ENCODE results near the gene NAA35. TPM values are rescaled to one million over a fixed set of nuclear protein-coding genes. Genes with fewer than 3 reads are reported as not detected.

Gene NAA35
- total and polyA plus RNA-seq, 2 of the 8 experiments (the other 6 are each of a cell fraction or from before 2014, with no cell fraction given), result 12.9 to 35.2 TPM

GRCh38 chr9:86041311-86041741, 100.4 kb downstream of the NAA35 start (continued):
- TF ChIP-seq TEAD4 (IDR thresholded peaks at IDR 0.05; ENCODE audit: low read depth, low read length), result no peak
- no peak for TF ChIP-seq CBX8 (IDR thresholded peaks at IDR 0.05; ENCODE audit: borderline replicate concordance, low read depth, low read length)
- no peak for TF ChIP-seq RXRA (IDR thresholded peaks at IDR 0.05; ENCODE audit: insufficient read depth, low read depth, low read length)
